IMR-90 (cell line): ENCODE results near the gene SPEG. TPM values are rescaled to one million over a fixed set of nuclear protein-coding genes. Genes with fewer than 3 reads are reported as not detected.

Source experiments
- ATAC-seq: fragments of 200-7000 bp; cut with Tn5 transposase; 2 replicates; pipeline ENCODE4 v1.9.1; 2020; ENCODE audit warnings: low read depth, mild to moderate bottlenecking, moderate library complexity
- BruUV-seq: library from RNA; stranded (reverse); fragments of 400-500 nt; replicated peaks from 2 replicates; lab custom pipeline; 2021; lab: Mats Ljungman, UMichigan
- CTCF ChIA-PET: fragments of 300-600 bp; formaldehyde crosslinking; extraction: SDS; loops from one replicate; lab custom pipeline; 2021; ENCODE audit warnings: antibody characterized with exemption; lab: Yijun Ruan, JAX
- POLR2A ChIA-PET: fragments of 300-600 bp; sonication (Branson Sonifier 250); formaldehyde crosslinking; loops from one replicate; lab custom pipeline; 2022; ENCODE audit warnings: antibody characterized with exemption; ENCODE audit not compliant: unreplicated experiment; lab: Charles Lee
- DNase-seq: peaks from one replicate; pipeline ENCODE4 v3.0.0; 2013
- H2AFZ ChIP-seq: replicated peaks from 2 replicates; pipeline ENCODE3; 2013; ENCODE audit warnings: low read length, mild to moderate bottlenecking; ENCODE audit not compliant: poor library complexity
- H2AK5ac ChIP-seq: 2 replicates; pipeline ENCODE4 v1.6.1; 2013; ENCODE audit warnings: low read depth, low read length, inconsistent platforms
- H2AK9ac ChIP-seq: replicated peaks from 2 replicates; pipeline ENCODE3; 2013; ENCODE audit warnings: mild to moderate bottlenecking, low read depth, low read length, moderate library complexity; ENCODE audit not compliant: poor library complexity
- H2BK120ac ChIP-seq: 2 replicates; pipeline ENCODE4 v1.6.1; 2013; ENCODE audit warnings: low read depth, low read length, inconsistent platforms
- H2BK15ac ChIP-seq: 3 replicates; pipeline ENCODE4 v1.6.1; 2013; ENCODE audit warnings: low read depth, low read length, inconsistent platforms
- H2BK20ac ChIP-seq: 2 replicates; pipeline ENCODE4 v1.6.1; 2013; ENCODE audit warnings: low read depth, mild to moderate bottlenecking, inconsistent platforms, low read length, moderate library complexity
- H2BK5ac ChIP-seq: 2 replicates; pipeline ENCODE4 v1.6.1; 2013; ENCODE audit warnings: mild to moderate bottlenecking, low read depth, low read length, inconsistent platforms; ENCODE audit not compliant: poor library complexity, severe bottlenecking
- H3K14ac ChIP-seq: replicated peaks from 2 replicates; pipeline ENCODE4 v1.6.1; 2013; ENCODE audit warnings: low read depth, low read length, inconsistent platforms
- H3K18ac ChIP-seq: 2 replicates; pipeline ENCODE4 v1.6.1; 2013; ENCODE audit warnings: low read depth, low read length, control low read depth
- H3K23ac ChIP-seq: 2 replicates; pipeline ENCODE4 v1.6.1; 2013; ENCODE audit warnings: low read depth, low read length, inconsistent platforms
- H3K27ac ChIP-seq: 2 replicates; pipeline ENCODE4 v1.5.1; 2013; ENCODE audit warnings: mild to moderate bottlenecking, control low read depth, low read length; ENCODE audit not compliant: insufficient read depth
- H3K27me3 ChIP-seq: 2 replicates; pipeline ENCODE4 v1.6.1; 2013; ENCODE audit warnings: low read length; ENCODE audit not compliant: control insufficient read depth, insufficient read depth
- H3K36me3 ChIP-seq: 2 replicates; pipeline ENCODE4 v1.6.1; 2013; ENCODE audit warnings: low read length, mixed read lengths; ENCODE audit not compliant: control insufficient read depth, insufficient read depth
- H3K4ac ChIP-seq: 2 replicates; pipeline ENCODE4 v1.6.1; 2013; ENCODE audit warnings: low read depth, low read length, inconsistent platforms
- H3K4me1 ChIP-seq: 2 replicates; pipeline ENCODE4 v1.6.1; 2013; ENCODE audit warnings: low read length, mixed read lengths; ENCODE audit not compliant: control insufficient read depth, insufficient read depth
- H3K4me2 ChIP-seq: 2 replicates; pipeline ENCODE4 v1.6.1; 2013; ENCODE audit warnings: low read depth, mild to moderate bottlenecking, control low read depth, low read length, moderate library complexity
- H3K4me3 ChIP-seq: 2 replicates; pipeline ENCODE4 v1.5.1; 2013; ENCODE audit warnings: low read depth, mild to moderate bottlenecking, control low read depth, low read length, moderate library complexity; ENCODE audit not compliant: insufficient read depth
- H3K56ac ChIP-seq: 2 replicates; pipeline ENCODE4 v1.6.1; 2013; ENCODE audit warnings: low read length, inconsistent platforms; ENCODE audit not compliant: insufficient read depth; ENCODE audit errors: extremely low read depth
- H3K79me1 ChIP-seq, 2 experiments: 2 replicates each; pipeline ENCODE4 v1.6.1; 2013; ENCODE audit warnings: low read length in 2 of 2, inconsistent platforms in 1 of 2, low read depth in 1 of 2
- H3K9ac ChIP-seq: 2 replicates; pipeline ENCODE4 v1.6.1; 2013; ENCODE audit warnings: low read depth, low read length, control low read depth
- H3K9me1 ChIP-seq: 2 replicates; pipeline ENCODE4 v1.6.1; 2013; ENCODE audit warnings: low read length, inconsistent platforms; ENCODE audit not compliant: insufficient read depth
- H3K9me3 ChIP-seq: 2 replicates; pipeline ENCODE4 v1.6.1; 2013; ENCODE audit warnings: low read length; ENCODE audit not compliant: control insufficient read depth, insufficient read depth
- H4K20me1 ChIP-seq: 2 replicates; pipeline ENCODE4 v1.6.1; 2013; ENCODE audit warnings: low read length, inconsistent platforms; ENCODE audit not compliant: insufficient read depth
- H4K5ac ChIP-seq: 2 replicates; pipeline ENCODE4 v1.6.1; 2013; ENCODE audit warnings: mild to moderate bottlenecking, low read depth, low read length, control low read depth
- H4K8ac ChIP-seq, 2 experiments: 2 replicates each; pipeline ENCODE4 v1.6.1; 2013; ENCODE audit warnings: low read depth in 2 of 2, low read length in 2 of 2, control low read depth in 1 of 2, inconsistent platforms in 1 of 2
- H4K91ac ChIP-seq: 2 replicates; pipeline ENCODE4 v1.6.1; 2013; ENCODE audit warnings: low read depth, low read length, inconsistent platforms; ENCODE audit not compliant: insufficient read depth
- BHLHE40 ChIP-seq: fragments of 150-350 bp; IDR thresholded peaks from 2 replicates; pipeline ENCODE4 v1.6.1; 2016; ENCODE audit warnings: mild to moderate bottlenecking, low read depth, low read length
- CEBPB ChIP-seq: IDR thresholded peaks from 2 replicates; pipeline ENCODE4 v1.6.1; 2012; ENCODE audit warnings: low read depth, low read length, improper control_type of control experiment
- CHD1 ChIP-seq: IDR thresholded peaks from 2 replicates; pipeline ENCODE4 v1.6.1; 2012; ENCODE audit warnings: low read depth, low read length, improper control_type of control experiment
- FOS ChIP-seq: fragments of 150-350 bp; IDR thresholded peaks from 2 replicates; pipeline ENCODE4 v1.6.1; 2016; ENCODE audit warnings: low read depth, low read length
- MAFK ChIP-seq: IDR thresholded peaks from 2 replicates; pipeline ENCODE4 v1.6.1; 2012; ENCODE audit warnings: low read depth, low read length, improper control_type of control experiment
- MAZ ChIP-seq: IDR thresholded peaks from 2 replicates; pipeline ENCODE4 v1.6.1; 2012; ENCODE audit warnings: low read depth, mild to moderate bottlenecking, low read length, improper control_type of control experiment, moderate library complexity, borderline replicate concordance
- MXI1 ChIP-seq: IDR thresholded peaks from 2 replicates; pipeline ENCODE4 v1.6.1; 2012; ENCODE audit warnings: low read depth, mild to moderate bottlenecking, low read length, moderate library complexity, borderline replicate concordance
- NFE2L2 ChIP-seq: fragments of 150-350 bp; IDR thresholded peaks from 2 replicates; pipeline ENCODE4 v1.6.1; 2016; ENCODE audit warnings: low read depth, mild to moderate bottlenecking, low read length
- POLR2A ChIP-seq: IDR thresholded peaks from 2 replicates; pipeline ENCODE4 v1.6.1; 2012; ENCODE audit warnings: mild to moderate bottlenecking, low read depth, low read length
- RAD21 ChIP-seq: IDR thresholded peaks from 2 replicates; pipeline ENCODE4 v1.6.1; 2012; ENCODE audit warnings: low read length, improper control_type of control experiment
- RCOR1 ChIP-seq: IDR thresholded peaks from 2 replicates; pipeline ENCODE4 v1.6.1; 2012; ENCODE audit warnings: mild to moderate bottlenecking, low read length, improper control_type of control experiment; ENCODE audit not compliant: insufficient replicate concordance
- RFX5 ChIP-seq: IDR thresholded peaks from 2 replicates; pipeline ENCODE4 v1.8.0; 2012; ENCODE audit warnings: low read depth, mild to moderate bottlenecking, low read length, moderate library complexity
- SMC3 ChIP-seq: fragments of 150-350 bp; IDR thresholded peaks from 2 replicates; pipeline ENCODE4 v1.6.1; 2016; ENCODE audit warnings: low read depth, mild to moderate bottlenecking, antibody characterized with exemption, low read length, moderate library complexity
- WGBS, 2 experiments: methylation state at CpG; one replicate each; pipeline versions ENCODE4 v1.1.5 to v1.1.7; 2013; ENCODE audit warnings: missing lambda C conversion rate in 2 of 2; ENCODE audit not compliant: insufficient read length in 1 of 2; ENCODE audit errors: extremely low coverage in 2 of 2; 5-methylcytosine and 5-hydroxymethylcytosine counted together
- dilution Hi-C: fragments of 300-500 bp; cut with HindIII; formaldehyde crosslinking; loops from one replicate; pipeline ENCODE4 v1.14.3; 2018; ENCODE audit warnings: low sequenced_read_pairs; ENCODE audit not compliant: unreplicated experiment
- in situ Hi-C: fragments of 300-500 bp; cut with MboI; formaldehyde crosslinking; loops from 3 replicates; pipeline ENCODE4 v1.14.3; 2019; ENCODE audit warnings: low sequenced_read_pairs, inconsistent platforms, mixed read lengths
- intact Hi-C: fragments of 100-400 bp; cut with micrococcal nuclease; formaldehyde crosslinking; loops from 2 replicates; pipeline ENCODE4 v1.10.0; 2022
- polyA plus RNA-seq, 3 experiments: library from polyadenylated mRNA; depleted of rRNA; stranded (reverse); fragments of >200 nt; gene quantifications; 2 replicates each; pipeline ENCODE4 v1.2.3, GENCODE V29; 2012; ENCODE audit warnings: low replicate concordance in 1 of 3
- total RNA-seq: library from RNA; depleted of rRNA; stranded (reverse); fragments of >200 nt; gene quantifications from 2 replicates; pipeline ENCODE4 v1.2.3, GENCODE V29; 2012
- TF ChIP-seq, protein P1 (sequence below): conservative IDR thresholded peaks from 2 replicates; pipeline ENCODE4 v1.5.1; 2012; ENCODE audit warnings: mild to moderate bottlenecking, low read depth, low read length, improper control_type of control experiment
- TF ChIP-seq, protein P2 (sequence below): fragments of 150-350 bp; IDR thresholded peaks from 2 replicates; pipeline ENCODE4 v1.6.1; 2017; ENCODE audit warnings: mild to moderate bottlenecking, antibody characterized with exemption, low read length, low read depth
- TF ChIP-seq, protein P3 (sequence below): fragments of 150-350 bp; IDR thresholded peaks from 2 replicates; pipeline ENCODE4 v1.6.1; 2016; ENCODE audit warnings: low read depth, mild to moderate bottlenecking, low read length, moderate library complexity, borderline replicate concordance

SPEG gene
- total and polyA plus RNA-seq, 2 of the 4 experiments (the other 2 are of a cell fraction), result 6.8 to 81.6 TPM

DNA sequence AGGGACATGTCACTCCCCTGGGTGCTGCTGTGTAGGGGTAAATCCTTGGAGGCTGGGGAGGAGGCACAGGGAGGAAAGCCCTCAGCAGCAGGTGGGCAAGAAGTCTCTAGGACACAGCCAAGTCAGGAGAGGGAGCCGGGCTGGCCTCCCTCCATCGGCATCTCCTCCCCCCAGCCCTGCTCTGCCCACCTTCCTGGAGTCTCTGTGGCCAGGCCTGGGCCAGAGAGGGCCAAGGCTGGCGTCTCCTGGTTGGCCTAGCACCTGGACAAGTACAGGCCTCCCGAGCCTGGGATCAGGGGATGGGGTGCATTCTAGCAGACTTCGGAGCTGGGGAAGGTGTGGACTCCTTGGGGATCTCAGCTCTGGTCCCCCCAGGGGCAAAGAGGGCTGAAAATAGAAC, 1.8 kb downstream of the SPEG start:
- DNase-seq (no peak), ATAC-seq (no peak)
- Histone ChIP-seq H4K5ac (no peak overlapping the region), H3K9me3 (no peaks in the 10 kb centered on the region), H3K36me3 (no peaks in the 10 kb centered on the region), H3K4me2 (no peak overlapping the region), H2BK5ac (no peak overlapping the region), H3K4ac (no peak overlapping the region), H3K4me3 (no peak overlapping the region), H2AK5ac (no peak overlapping the region), H3K4me1 (peaks cover 10% of the 10 kb centered on the region), H2BK20ac (no peak overlapping the region), H4K20me1 (no peaks in the 10 kb centered on the region), H3K9ac (no peak overlapping the region), H3K56ac (no peak overlapping the region), H3K23ac (no peak overlapping the region), H2BK120ac (no peak overlapping the region), H3K27ac (no peak overlapping the region), H2AK9ac (no peak overlapping the region), H2BK15ac (no peak overlapping the region), H3K9me1 (peaks cover 3% of the 10 kb centered on the region; the same call in 1 of the 2 replicates), H2AFZ (no peak overlapping the region), H4K91ac (no peak overlapping the region), H3K18ac (no peak overlapping the region), H3K79me1 (no peaks in the 10 kb centered on the region), H3K27me3 (no peaks in the 10 kb centered on the region; the same call in 1 of the 2 replicates), H4K8ac (no peak overlapping the region), H3K14ac (no peak overlapping the region)
- TF ChIP-seq RFX5 (no peak), RCOR1 (no peak), MXI1 (no peak), NFE2L2 (no peak), BHLHE40 (no peak), RAD21 (no peak), FOS (no peak), CHD1 (no peak), POLR2A (no peak), SMC3 (no peak), CEBPB (no peak), MAZ (no peak), MAFK (no peak)
- TF ChIP-seq, protein P1, sequence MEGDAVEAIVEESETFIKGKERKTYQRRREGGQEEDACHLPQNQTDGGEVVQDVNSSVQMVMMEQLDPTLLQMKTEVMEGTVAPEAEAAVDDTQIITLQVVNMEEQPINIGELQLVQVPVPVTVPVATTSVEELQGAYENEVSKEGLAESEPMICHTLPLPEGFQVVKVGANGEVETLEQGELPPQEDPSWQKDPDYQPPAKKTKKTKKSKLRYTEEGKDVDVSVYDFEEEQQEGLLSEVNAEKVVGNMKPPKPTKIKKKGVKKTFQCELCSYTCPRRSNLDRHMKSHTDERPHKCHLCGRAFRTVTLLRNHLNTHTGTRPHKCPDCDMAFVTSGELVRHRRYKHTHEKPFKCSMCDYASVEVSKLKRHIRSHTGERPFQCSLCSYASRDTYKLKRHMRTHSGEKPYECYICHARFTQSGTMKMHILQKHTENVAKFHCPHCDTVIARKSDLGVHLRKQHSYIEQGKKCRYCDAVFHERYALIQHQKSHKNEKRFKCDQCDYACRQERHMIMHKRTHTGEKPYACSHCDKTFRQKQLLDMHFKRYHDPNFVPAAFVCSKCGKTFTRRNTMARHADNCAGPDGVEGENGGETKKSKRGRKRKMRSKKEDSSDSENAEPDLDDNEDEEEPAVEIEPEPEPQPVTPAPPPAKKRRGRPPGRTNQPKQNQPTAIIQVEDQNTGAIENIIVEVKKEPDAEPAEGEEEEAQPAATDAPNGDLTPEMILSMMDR, result no peak
- TF ChIP-seq, protein P2, sequence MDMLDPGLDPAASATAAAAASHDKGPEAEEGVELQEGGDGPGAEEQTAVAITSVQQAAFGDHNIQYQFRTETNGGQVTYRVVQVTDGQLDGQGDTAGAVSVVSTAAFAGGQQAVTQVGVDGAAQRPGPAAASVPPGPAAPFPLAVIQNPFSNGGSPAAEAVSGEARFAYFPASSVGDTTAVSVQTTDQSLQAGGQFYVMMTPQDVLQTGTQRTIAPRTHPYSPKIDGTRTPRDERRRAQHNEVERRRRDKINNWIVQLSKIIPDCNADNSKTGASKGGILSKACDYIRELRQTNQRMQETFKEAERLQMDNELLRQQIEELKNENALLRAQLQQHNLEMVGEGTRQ, result no peak
- TF ChIP-seq, protein P3, sequence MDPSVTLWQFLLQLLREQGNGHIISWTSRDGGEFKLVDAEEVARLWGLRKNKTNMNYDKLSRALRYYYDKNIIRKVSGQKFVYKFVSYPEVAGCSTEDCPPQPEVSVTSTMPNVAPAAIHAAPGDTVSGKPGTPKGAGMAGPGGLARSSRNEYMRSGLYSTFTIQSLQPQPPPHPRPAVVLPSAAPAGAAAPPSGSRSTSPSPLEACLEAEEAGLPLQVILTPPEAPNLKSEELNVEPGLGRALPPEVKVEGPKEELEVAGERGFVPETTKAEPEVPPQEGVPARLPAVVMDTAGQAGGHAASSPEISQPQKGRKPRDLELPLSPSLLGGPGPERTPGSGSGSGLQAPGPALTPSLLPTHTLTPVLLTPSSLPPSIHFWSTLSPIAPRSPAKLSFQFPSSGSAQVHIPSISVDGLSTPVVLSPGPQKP, result no peak
- in situ Hi-C loops, result no loop called here
- CTCF ChIA-PET, result interaction anchor here (1.0 to 1.1 kb wide), 2 partner anchors 13 to 93 kb away, joined by 4 read pairs; no protein-coding TSS in a partner anchor
- dilution Hi-C loops, result no loop called here
- BruUV-seq, result no TSS peak
- intact Hi-C loops, result no loop called here
- POLR2A ChIA-PET, result no interaction called here
- 92% methylated on average over 3 of the region's 5 CpGs; no CpG with 5 or more reads in 1 of the 2 experiments for WGBS, 2 experiments
